Nephron progenitor cell (in vitro differentiated cells): Measurements from ENCODE around the gene PPP1R8.
"Not testable (repeated sequence)": the region's sequence is repeated elsewhere in the genome, so short reads cannot be mapped to it uniquely, and the experiment has no call there.

Source experiments
- DNase-seq: peaks from one replicate; pipeline ENCODE4 v3.0.0; 2021
- H3K27ac Mint-ChIP-seq: 2 replicates; pipeline ENCODE4 v1.8.0; 2021; ENCODE audit warnings: mild to moderate bottlenecking, moderate library complexity, mixed read lengths
- H3K27me3 Mint-ChIP-seq: 2 replicates; pipeline ENCODE4 v1.8.0; 2021; ENCODE audit warnings: mild to moderate bottlenecking, low read depth, mixed read lengths; ENCODE audit not compliant: poor library complexity
- H3K36me3 Mint-ChIP-seq: 2 replicates; pipeline ENCODE4 v1.8.0; 2021; ENCODE audit warnings: low read depth, mixed read lengths
- H3K4me1 Mint-ChIP-seq: 2 replicates; pipeline ENCODE4 v1.8.0; 2021; ENCODE audit warnings: mixed read lengths
- H3K4me3 Mint-ChIP-seq: 2 replicates; pipeline ENCODE4 v1.8.0; 2021; ENCODE audit warnings: mild to moderate bottlenecking, moderate library complexity, mixed read lengths
- H3K9me3 Mint-ChIP-seq: 2 replicates; pipeline ENCODE4 v1.8.0; 2021; ENCODE audit warnings: mild to moderate bottlenecking, moderate library complexity, mixed read lengths
- TF ChIP-seq, protein P1 (sequence below): fragments of 200-600 bp; sonication (generic); IDR thresholded peaks from 2 replicates; pipeline ENCODE4 v1.5.0; 2021; ENCODE audit warnings: antibody characterized with exemption

PPP1R8 gene

DNA sequence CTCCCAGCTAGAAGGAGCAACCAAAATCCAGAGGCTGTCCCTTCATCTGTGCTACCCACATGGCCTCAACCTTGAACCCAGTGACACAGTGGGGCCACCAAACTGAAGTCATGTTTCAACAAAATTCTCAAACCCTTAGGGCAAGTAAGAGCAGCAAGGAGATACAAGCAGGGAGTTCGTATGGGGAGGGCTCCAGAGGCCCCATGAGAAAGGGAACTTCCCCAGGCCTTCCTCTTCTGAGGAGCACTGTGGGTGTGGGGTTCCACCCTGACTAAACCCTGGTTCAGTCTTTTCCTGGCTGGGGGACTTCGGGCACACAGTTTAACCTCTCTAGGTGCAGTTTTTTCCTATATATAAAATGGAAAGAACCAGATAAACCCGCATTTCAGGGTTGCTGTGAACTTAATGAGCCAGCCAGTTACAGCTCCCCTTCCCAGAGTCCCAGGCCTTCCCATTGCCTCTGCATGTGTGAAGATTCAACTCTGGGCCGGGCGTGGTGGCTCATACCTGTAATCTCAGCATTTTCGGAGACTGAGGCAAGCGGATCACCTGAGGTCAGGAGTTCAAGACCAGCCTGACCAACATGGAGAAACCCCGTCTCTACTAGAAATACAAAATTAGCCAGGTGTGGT is 33.8 kb downstream of the PPP1R8 start:
- no peak for DNase-seq
- H3K9me3 Mint-ChIP-seq = no peaks in the 10 kb centered on the region
- peaks cover 5% of the 10 kb centered on the region for H3K27me3 Mint-ChIP-seq
- H3K4me3 Mint-ChIP-seq = no peak overlapping the region
- H3K27ac Mint-ChIP-seq = no peak overlapping the region
- peaks cover 33% of the 10 kb centered on the region for H3K4me1 Mint-ChIP-seq
- TF ChIP-seq, protein P1, sequence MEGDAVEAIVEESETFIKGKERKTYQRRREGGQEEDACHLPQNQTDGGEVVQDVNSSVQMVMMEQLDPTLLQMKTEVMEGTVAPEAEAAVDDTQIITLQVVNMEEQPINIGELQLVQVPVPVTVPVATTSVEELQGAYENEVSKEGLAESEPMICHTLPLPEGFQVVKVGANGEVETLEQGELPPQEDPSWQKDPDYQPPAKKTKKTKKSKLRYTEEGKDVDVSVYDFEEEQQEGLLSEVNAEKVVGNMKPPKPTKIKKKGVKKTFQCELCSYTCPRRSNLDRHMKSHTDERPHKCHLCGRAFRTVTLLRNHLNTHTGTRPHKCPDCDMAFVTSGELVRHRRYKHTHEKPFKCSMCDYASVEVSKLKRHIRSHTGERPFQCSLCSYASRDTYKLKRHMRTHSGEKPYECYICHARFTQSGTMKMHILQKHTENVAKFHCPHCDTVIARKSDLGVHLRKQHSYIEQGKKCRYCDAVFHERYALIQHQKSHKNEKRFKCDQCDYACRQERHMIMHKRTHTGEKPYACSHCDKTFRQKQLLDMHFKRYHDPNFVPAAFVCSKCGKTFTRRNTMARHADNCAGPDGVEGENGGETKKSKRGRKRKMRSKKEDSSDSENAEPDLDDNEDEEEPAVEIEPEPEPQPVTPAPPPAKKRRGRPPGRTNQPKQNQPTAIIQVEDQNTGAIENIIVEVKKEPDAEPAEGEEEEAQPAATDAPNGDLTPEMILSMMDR = no peak
- no peaks in the 10 kb centered on the region for H3K36me3 Mint-ChIP-seq

DNA sequence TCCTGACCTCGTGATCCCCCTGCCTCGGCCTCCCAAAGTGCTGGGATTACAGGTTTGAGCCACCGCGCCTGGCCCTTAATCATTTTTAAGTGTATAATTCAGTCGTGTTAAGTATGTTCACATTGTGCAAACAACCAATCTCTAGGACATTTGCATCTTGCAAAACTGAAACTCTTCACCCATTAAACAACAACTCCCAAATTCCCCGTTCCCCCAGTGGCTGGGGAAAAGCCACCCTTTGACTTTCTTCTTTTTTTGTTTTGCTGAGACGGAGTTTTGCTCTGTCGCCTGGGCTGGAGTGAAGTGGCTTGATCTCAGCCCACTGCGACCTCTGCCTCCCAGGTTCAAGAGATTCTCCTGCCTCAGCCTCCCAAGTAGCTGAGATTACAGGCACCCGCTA is 35.2 kb downstream of the PPP1R8 start:
- TF ChIP-seq, protein P1 = no peak
- Mint-ChIP-seq H3K4me3 (no peak overlapping the region), H3K9me3 (no peaks in the 10 kb centered on the region), H3K4me1 (peaks cover 30% of the 10 kb centered on the region), H3K27ac (no peak overlapping the region), H3K27me3 (peaks cover 3% of the 10 kb centered on the region), H3K36me3 (no peaks in the 10 kb centered on the region)
- no peak for DNase-seq

DNA sequence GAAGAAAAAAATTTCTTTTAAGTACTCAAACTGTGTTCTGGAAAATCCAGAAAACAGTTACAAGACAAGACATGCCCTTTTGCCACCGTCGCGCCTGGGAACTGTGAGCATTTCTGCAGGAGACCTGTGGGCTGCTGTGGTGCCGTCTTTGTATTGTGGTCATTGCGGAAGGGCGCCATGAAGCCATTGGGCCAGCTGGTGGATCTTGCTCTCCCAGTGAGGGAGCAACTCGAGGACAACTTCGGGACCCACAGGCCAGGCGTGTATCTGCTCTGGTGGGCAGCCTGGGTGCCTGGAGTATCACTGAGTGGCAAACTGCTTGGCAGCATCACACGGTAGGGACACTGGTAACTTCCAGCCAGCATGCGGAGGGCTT is 38.0 kb downstream of the PPP1R8 start:
- H3K9me3 Mint-ChIP-seq = no peaks in the 10 kb centered on the region
- DNase-seq = no peak
- TF ChIP-seq, protein P1 = no peak
- peaks cover 14% of the 10 kb centered on the region for H3K4me1 Mint-ChIP-seq
- H3K4me3 Mint-ChIP-seq = no peak overlapping the region
- no peak overlapping the region for H3K27ac Mint-ChIP-seq
- no peaks in the 10 kb centered on the region for H3K36me3 Mint-ChIP-seq
- peaks cover 25% of the 10 kb centered on the region for H3K27me3 Mint-ChIP-seq

DNA sequence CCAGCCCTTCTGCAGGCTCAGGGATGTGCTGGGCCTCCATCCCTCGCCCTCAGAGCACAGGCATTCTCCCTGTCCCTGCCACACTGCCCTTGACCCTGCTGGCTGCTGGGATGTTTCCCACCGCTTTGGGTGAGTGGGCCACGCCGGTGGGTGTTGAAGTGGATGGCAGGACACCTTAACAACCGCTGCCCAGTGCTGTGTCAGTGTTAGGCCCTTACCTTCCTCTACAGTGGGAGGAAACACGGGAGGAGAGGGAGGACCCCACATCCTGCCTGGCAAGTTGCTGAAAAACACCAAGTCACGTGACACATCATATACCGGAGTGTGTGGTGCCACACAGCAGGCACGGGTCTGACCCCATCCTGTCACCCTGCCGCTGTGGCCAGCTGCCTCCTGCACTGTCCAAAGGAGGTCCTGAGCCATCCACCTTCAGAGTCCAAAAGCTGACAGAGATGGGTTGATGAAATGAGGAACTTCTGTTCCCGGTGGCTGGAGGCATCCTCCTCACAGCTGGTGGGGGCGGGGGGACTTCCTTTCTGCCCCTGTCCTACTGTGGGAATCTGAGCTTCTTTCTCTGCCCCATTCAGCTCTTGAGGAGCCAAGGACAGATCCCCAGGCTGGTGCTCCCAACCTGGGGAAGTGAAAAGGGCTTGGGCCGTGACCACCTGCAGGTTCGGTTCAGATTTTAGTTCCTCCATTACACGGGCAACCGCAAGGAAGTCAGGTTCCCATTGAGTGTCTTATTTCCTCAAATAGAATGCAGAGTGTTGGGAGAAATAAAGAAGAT is 38.5 kb downstream of the PPP1R8 start:
- no peaks in the 10 kb centered on the region for H3K36me3 Mint-ChIP-seq
- TF ChIP-seq, protein P1 = no peak
- no peaks in the 10 kb centered on the region for H3K9me3 Mint-ChIP-seq
- peaks cover 31% of the 10 kb centered on the region for H3K27me3 Mint-ChIP-seq
- DNase-seq = no peak
- H3K4me1 Mint-ChIP-seq = peaks cover 14% of the 10 kb centered on the region
- no peak overlapping the region for H3K27ac Mint-ChIP-seq
- H3K4me3 Mint-ChIP-seq = no peak overlapping the region

DNA sequence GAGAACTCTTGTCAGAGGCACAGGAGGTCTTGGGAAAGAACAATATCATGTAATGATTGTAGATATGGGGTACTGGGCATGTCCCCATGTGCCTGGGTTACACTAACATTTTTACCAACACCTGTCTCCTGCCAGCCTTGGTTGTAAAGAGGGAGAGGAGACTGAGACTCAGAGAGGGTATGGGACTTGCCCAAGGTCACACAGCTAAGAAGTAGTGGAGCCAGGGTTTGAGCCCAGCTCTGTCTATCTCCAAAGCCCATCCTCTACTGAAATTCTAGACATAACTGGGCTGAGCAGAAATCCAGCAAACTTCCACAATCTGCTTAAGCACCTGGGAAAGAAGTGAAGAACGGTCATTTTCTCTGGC is 39.1 kb downstream of the PPP1R8 start:
- Mint-ChIP-seq H3K36me3 (no peaks in the 10 kb centered on the region), H3K27me3 (peaks cover 32% of the 10 kb centered on the region), H3K4me1 (peaks cover 14% of the 10 kb centered on the region), H3K27ac (no peak overlapping the region), H3K4me3 (no peak overlapping the region), H3K9me3 (no peaks in the 10 kb centered on the region)
- DNase-seq = no peak
- TF ChIP-seq, protein P1 = no peak

DNA sequence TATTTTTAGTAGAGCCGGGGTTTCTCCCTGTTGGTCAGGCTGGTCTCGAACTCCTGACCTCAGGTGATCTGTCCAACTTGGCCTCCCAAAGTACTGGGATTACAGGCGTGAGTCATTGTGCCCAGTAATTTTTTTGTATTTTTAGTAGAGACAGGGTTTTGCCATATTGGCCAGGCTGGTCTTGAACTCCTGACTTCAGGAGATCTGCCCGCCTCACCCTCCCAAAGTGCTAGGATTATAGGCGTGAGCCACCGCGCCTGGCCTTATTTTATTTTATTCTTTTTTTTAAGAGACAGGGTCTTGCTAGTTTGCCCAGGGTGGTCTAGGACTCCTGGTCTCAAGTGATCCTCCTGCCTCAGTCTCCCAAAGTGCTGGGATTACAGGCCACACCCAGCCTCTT is 40.5 kb downstream of the PPP1R8 start:
- not testable (repeated sequence) for DNase-seq, H3K36me3 Mint-ChIP-seq, H3K4me3 Mint-ChIP-seq, H3K27ac Mint-ChIP-seq, H3K9me3 Mint-ChIP-seq
- Mint-ChIP-seq H3K27me3 (peaks cover 32% of the 10 kb centered on the region), H3K4me1 (peaks cover 14% of the 10 kb centered on the region)
